HG03439 (cell line): Measurements from ENCODE around the gene RBM47.
"Not testable (repeated sequence)": the region's sequence is repeated elsewhere in the genome, so short reads cannot be mapped to it uniquely, and the experiment has no call there.

ENCODE experiments used
- ATAC-seq: cut with Tn5 transposase; IDR thresholded peaks from one replicate; pipeline ENCODE4 v1.9.1; 2021; ENCODE audit warnings: mild to moderate bottlenecking, moderate library complexity; ENCODE audit not compliant: unreplicated experiment

RBM47 gene

DNA sequence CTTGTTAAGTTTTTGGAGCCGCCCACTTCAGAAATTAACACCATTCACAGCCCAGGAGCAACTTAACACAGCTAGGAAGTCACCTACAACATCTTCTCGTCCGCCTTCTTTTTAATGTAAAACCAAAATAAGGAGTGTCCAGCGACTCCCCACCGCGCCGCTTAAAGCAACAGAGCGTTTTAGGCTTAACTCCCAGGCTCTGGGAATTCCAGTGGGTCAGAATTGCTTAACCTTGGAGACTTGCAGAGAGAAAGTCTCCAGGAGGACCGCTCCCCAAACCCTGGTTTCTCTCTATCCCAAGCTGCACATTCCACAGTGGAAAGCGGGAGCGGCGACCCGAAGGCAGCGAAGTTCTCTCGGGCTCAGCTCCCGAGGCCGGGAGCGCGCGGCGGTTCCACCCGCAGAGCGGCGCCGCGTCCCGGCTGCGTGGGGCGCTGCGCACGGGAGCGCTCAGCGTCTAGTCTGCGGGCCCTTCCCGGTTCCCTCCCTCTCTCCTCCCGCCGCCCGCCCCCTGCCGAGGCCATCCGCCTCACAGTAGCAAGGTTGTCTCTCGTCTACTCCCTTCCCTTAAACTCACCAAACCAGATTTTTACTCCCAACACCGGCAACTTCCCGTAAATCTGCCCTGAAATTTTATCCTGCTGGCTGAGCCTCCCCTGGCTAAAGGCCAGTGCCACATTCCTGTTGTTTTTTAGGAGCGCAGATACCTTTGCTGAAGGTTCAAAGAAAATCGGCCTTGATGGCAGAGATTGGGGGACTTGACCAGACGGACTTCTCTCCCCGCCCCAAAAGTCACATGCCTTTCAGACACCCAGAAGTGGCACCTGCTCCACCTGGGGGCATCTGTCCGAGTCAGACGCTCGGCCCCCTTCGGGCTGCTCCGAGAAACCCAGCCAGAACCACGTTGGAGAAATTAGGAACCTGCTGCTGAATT lies at the start of gene RBM47:
Gene RBM47 (minus strand): TSS at position 464 of the 934 bp plus-strand sequence. CDS start 190,971 bp downstream, outside the sequence.
- peak; percentile 54 for ATAC-seq

- no peak for ATAC-seq
Observed at GRCh38 chr4:40678421-40678820, 48.8 kb upstream of the RBM47 start.

DNA sequence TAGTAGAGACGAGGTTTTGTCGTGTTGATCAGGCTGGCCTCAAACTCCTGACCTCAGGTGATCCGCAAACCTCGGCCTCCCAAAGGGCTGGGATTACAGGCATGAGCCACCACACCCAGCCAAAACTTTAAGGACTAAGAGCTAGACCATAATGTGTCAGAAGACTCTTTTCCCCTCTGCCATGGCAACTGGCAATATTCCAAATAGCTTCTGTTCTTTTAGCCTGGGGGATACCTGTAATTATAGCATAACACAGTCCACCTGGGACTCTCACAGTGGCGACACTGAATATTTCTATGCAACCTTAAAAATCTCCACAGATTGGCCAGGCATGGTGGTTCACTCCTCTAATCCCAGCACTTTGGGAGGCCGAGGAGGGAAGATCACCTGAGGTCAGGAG lies 45.5 kb upstream of the RBM47 start:
- no peak for ATAC-seq

GRCh38 chr4:40672528-40673522 lies 43.2 kb upstream of the RBM47 start:
- peak; percentile 60 for ATAC-seq

DNA sequence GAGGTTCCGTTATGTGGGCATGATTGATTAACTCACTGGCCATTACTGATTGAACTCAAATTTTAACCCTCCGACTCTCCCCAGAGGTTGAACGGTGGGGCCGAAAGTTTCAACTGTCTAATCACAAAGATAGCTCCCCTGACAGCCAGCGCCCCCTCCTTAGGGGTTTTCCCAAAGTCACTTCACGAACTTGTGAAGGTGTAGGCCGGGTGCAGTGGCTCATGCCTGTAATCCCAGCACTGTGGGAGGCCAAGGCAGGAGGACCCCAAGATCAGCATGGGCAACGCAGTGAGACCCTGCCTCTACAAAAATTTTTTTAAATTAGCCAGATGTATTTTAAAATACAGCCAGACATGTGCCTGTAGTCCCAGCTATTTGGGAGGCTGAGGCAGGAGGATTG lies 39.8 kb upstream of the RBM47 start:
- ATAC-seq = no peak

- ATAC-seq = no peak
Observed at GRCh38 chr4:40665842-40666241, 36.2 kb upstream of the RBM47 start.

GRCh38 chr4:40662962-40663604 lies 33.4 kb upstream of the RBM47 start:
- peak; percentile 71 for ATAC-seq

DNA sequence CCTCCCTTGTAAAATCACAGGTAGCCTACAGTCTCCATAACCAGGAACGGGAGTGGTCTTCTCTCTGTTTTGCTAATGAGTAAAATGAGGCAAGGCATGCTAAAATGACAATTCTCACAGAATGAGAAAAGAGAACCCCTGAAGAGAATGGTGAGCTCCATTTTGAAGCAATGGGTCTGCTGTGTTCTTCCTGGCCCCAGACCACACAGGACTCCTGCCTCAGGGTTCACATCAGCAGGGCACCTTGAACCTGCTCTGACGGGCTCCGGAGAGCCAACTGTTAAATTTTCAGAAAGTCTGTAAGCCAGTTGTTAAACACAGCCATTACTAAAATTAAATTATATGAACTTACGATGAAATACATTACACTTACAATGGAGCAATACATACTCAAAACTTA lies 32.1 kb upstream of the RBM47 start:
- no peak for ATAC-seq

DNA sequence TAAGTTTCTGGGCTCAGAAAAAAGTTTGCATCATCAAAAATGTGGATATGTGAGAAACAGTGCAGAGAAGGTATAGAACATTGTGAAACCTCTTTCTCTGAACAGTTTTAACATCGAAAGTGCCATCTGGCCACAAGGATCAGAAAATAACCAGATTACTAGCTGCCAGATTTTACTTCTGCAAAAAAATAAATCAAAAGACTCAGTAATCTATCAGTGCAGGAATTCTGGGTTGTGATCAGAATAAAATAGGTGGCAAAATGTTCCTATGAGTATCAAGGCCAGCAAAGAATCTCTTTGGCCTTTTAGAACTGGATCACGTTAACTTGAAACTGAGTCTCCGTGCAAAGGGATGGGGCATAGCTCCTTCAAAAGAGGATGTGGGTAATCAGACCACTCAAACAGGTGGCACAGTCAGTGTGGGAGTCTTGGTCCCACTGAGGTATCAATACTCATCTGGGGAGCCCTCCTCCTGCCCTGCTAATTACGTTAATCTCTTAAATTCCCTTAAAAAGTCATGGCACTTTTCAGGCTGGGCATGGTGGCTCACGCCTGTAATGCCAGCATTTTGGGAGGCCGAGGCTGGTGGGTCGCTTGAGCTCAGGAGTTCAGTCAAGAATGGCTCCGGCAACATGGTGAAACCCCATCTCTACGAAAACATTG lies 26.7 kb upstream of the RBM47 start:
- peak; percentile 87 for ATAC-seq

- no peak for ATAC-seq
Observed at GRCh38 chr4:40651280-40651679, 21.6 kb upstream of the RBM47 start.

- ATAC-seq = no peak
Observed at GRCh38 chr4:40649321-40649720, 19.7 kb upstream of the RBM47 start.

- ATAC-seq = no peak
Observed at GRCh38 chr4:40648742-40649281, 19.1 kb upstream of the RBM47 start.

- no peak for ATAC-seq
Observed at GRCh38 chr4:40648131-40648530, 18.5 kb upstream of the RBM47 start.

DNA sequence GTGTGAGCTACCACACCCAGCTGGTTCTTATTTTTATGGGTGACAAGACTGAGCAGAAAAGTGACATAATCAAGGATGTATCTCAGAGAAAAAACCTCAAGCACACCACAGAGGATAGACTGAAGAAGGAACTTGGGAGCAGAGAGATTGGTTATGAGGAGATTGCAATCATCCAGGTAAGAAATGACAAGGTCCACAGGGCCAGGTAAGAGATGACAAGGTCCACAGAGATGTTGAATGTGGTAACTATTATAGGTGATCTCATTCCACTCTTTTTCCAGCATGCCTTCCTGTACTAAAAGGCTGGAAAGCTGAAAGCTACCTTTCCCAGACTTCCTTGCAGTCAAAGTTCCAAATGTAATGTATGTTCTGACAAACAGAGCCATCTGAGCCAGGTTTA lies 15.9 kb upstream of the RBM47 start:
- ATAC-seq = no peak

GRCh38 chr4:40632080-40632479 lies 2.4 kb upstream of the RBM47 start:
- ATAC-seq = no peak

DNA sequence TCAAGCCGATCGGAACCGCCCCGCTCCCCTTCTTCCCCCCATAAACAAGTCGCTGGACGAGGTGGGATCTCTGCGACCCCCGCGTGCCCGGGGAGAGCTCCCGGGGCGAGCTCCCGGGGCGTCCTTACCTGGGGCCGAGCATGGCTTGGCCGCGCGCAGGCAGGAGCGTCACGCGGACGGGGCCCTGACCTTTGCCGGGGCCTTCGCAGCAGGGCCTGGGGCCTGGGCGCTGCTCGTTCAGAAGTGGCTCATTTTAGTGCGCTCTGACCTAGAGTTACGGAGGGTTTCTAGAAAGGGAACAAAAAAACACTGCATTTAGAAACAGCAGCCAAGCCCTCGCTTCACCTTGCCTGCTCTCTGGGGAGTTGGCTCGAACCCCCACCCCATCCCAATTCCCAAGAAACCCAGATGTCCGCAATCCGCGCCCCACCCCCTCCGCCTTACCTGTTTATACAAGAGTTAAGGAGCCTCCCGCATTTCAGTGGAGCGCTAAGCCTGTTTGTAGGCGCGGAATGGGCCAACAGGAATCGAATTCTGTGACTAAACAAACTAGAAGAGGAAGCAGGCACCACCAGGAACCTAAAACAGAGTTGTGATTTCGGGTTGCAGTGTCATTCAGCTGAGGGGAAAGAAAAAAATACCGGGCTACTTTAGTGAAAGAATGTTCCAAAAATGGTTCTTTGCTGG lies 814 bp upstream of the RBM47 start:
- peak; percentile 60 for ATAC-seq

- ATAC-seq = no peak
Observed at GRCh38 chr4:40628888-40629287, 776 bp downstream of the RBM47 start.

- ATAC-seq = not testable (repeated sequence)
Observed at GRCh38 chr4:40628407-40628806, 1.3 kb downstream of the RBM47 start.

GRCh38 chr4:40627540-40627939 lies 2.1 kb downstream of the RBM47 start:
- ATAC-seq = no peak
